ENCODE data around the gene KCNC2.

KCNC2 gene

GRCh38 chr12:75047885-75048525 lies 161.6 kb downstream of the KCNC2 start:
- DNase-seq: no peak

DNA sequence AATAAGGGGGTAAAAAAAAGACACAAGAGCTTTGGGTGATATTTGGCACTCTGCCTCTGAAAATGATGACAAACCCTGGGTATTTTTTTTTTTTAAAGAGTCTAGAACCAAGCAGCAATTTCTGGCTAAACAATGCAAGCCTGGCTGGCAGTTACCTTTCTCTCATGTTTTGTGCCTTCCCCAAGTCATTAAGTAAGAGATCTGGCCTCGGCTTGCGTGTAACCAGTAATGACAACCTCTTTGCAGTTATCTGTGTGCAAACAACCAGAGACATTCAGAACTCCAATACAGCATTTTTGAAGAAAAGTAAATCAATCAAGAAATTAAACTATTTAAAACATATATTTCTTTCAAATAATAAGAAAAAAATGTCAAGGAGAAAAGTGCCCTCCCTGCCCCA lies 167.5 kb downstream of the KCNC2 start:
- no peak for DNase-seq

DNA sequence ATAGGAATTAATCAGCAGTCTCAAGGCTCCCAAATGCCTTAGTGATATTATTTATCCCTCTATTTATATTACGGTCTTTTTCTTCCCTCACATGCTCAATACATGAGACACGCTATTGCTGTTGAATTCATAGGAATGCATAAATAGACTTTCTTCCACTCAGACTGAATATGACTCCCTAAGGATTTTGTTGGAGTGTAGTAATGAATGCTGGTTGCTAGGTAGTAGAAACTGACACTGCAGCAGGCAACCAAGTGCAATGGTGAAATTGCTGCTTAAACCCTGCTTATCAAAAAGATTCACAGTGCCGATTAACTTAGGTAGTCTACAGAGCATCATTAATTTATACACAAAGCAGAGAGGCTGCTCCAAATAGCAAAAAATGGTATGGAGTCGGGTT lies 168.2 kb downstream of the KCNC2 start:
- DNase-seq: no peak

DNA sequence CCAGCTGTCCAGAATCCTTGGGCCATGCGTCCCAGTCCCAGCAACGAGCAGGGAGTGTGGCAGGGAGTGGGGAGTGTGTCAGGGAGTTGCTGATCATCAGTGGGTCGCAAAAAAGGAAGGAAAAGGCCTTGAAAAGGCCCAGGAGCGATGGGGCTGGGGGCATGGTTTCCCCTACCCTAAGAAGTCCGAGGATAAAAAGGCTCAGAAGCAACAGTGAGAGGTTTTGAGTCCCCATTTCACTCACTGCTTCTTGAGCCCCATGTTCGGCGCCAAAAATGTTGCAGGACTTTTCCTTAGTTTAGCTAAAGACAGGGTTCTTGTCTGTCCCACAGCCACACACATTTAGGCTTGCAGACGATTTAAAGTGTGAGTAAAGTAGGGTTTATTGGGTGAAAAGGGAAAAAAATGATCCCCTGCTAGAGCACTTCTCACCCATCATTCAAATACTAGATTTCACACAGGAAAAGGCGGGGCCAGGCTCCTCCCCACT lies 189.5 kb downstream of the KCNC2 start:
- peak in 2 of 4 experiments; percentile 2 to 5 for DNase-seq

DNA sequence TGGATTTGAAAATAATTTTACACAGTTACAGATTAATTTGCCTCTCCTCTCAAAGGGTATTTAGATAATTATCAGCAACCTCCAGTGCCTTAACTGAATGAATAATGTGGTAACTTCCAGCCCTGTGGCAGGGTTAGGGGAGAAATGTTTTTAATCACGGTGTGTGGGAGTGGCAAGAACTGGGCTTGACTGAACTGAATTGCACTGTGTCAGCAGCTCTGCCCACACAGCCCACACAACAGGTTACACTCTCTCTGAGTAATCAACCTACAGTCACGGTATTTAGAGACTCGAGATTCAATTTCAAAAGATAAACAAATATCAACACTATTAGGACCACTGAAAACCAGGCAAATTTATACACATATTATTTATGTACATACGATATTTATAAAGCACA lies 198.5 kb downstream of the KCNC2 start:
- no peak for DNase-seq

GRCh38 chr12:75007133-75007532 lies 202.5 kb downstream of the KCNC2 start:
- no peak for DNase-seq

- no peak for DNase-seq
Observed at GRCh38 chr12:75000120-75000519, 209.5 kb downstream of the KCNC2 start.

DNA sequence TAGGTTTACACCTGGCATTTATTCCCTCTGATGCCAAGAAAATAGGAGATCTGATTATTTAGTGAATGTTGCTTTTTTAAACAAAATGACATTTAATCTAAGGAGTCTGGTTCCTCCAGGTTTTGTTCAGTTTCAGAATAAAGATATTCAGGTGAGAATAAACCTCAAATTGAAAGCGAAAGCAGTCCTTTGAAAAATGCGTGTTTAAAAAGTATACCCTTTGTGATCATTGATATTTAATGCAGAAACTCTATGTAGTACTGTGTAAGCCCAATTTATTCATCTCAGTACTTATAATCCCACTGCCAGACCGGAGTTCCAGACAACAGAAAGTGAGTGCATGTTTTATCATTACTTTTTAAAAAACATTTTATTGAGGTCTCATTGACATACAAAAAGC lies 210.2 kb downstream of the KCNC2 start:
- DNase-seq: no peak
